Lung (tissue), 12 donors: ENCODE measurements around the gene BIN1. TPM values are rescaled to one million over a fixed set of nuclear protein-coding genes. Genes with fewer than 3 reads are reported as not detected.

ENCODE experiments used
- ATAC-seq: fragments of 200-7000 bp; cut with Tn5 transposase; one replicate; pipeline ENCODE4 v1.9.1; 2020; ENCODE audit warnings: moderate number of reproducible peaks; ENCODE audit not compliant: insufficient read depth, low FRiP score
- DNase-seq, 3 donors: peaks; one replicate each; pipeline ENCODE4 v3.0.0-alpha.2; 2013 to 2017
- H3K27ac ChIP-seq, 2 donors: one replicate each; pipeline ENCODE4 v1.5.1; 2013; ENCODE audit warnings: mild to moderate bottlenecking in 2 of 2, moderate library complexity in 2 of 2, control low read depth in 1 of 2, inconsistent platforms in 1 of 2, low read depth in 1 of 2, low read length in 1 of 2
- H3K27me3 ChIP-seq, 3 donors: one replicate each; pipeline ENCODE4 v1.5.1; 2013; ENCODE audit warnings: low read length in 2 of 3; ENCODE audit not compliant: control insufficient read depth in 3 of 3, insufficient read depth in 3 of 3
- H3K36me3 ChIP-seq, 4 donors: one replicate each; pipeline ENCODE4 v1.5.1; 2013; ENCODE audit warnings: low read length in 4 of 4, mild to moderate bottlenecking in 1 of 4, moderate library complexity in 1 of 4; ENCODE audit not compliant: control insufficient read depth in 4 of 4, insufficient read depth in 4 of 4
- H3K4me1 ChIP-seq, 5 donors: one replicate each; pipeline ENCODE4 v1.5.1; 2013; ENCODE audit warnings: low read length in 5 of 5, mild to moderate bottlenecking in 2 of 5, moderate library complexity in 1 of 5; ENCODE audit not compliant: control insufficient read depth in 5 of 5, insufficient read depth in 5 of 5
- H3K4me3 ChIP-seq: one replicate; pipeline ENCODE4 v1.5.1; 2013; ENCODE audit warnings: mild to moderate bottlenecking, control low read depth, moderate library complexity
- H3K9ac ChIP-seq, 2 donors: one replicate each; pipeline ENCODE4 v1.5.1; 2013; ENCODE audit warnings: low read length in 2 of 2, control low read depth in 1 of 2; ENCODE audit not compliant: insufficient read depth in 1 of 2
- H3K9me3 ChIP-seq, 4 donors: one replicate each; pipeline ENCODE4 v1.5.1; 2013; ENCODE audit warnings: low read length in 3 of 4, mild to moderate bottlenecking in 1 of 4, moderate library complexity in 1 of 4; ENCODE audit not compliant: control insufficient read depth in 4 of 4, insufficient read depth in 3 of 4
- WGBS, 2 donors: extraction: QIAGEN DNeasy Blood & Tissue Kit; methylation state at CpG; one replicate each; pipeline ENCODE4 v1.1.7; 2013; 5-methylcytosine and 5-hydroxymethylcytosine counted together
- polyA plus RNA-seq, 2 donors: library from polyadenylated mRNA; stranded (reverse); fragments of 200-250 nt; gene quantifications; one replicate each; pipeline ENCODE4 v1.2.1, GENCODE V29; 2013
- total RNA-seq, 2 donors: library from RNA; depleted of rRNA in 1 of 2; stranded (reverse); fragments of >200 nt in 1 of 2; gene quantifications; one replicate each; pipeline ENCODE4 v1.2.1, GENCODE V29; 2014 to 2021
- TF ChIP-seq, protein P1 (sequence below): IDR thresholded peaks from 2 replicates; pipeline ENCODE4 v1.5.1; 2012; ENCODE audit warnings: mild to moderate bottlenecking; ENCODE audit errors: control extremely low read depth, extremely low read depth
- donor health status: control.
- donor health status: control.
- donor health status: Bipolar disorder and iron deficiency.
- donor health status: healthy.
- donor health status: DM: yes; HTN: yes; CAD: no.

BIN1 gene
- total and polyA plus RNA-seq, 4 donors, result 28.8 to 41.7 (median 36.2) TPM

DNA sequence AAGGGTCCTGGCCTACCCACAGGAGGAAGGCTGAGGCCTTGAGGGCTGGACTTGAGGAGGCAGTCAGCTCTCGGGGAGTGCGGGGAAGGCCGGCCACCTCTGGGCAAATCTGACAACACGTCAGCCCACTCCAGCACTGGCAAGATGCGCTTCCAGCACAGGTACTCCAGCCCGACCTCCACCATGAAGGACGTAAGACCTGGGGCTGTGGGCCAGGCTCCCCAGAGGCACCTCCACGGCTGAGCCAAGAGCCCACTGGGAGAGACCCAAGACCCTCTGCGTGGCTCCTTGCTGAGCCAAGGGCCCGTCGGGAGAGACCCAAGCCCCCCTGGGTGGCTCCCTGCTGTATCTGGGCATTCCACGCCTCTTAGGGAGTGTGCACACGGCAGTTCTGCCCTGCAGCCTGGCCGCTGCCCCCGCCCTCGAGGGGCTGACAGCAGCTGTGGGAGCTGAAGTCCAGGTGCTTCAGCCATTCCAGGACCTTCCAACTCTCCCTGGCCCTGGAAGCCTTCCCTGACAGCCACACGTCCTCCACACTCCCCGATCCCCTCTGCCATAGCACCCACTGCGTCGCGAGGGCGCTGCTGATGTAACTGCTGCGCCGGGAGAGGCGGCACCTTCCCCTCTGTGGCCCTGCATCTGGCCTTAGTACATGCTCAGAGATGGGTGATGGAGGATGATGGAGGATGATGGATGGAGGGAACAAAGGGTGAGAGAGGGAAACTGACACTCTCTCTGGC, 50.2 kb downstream of the BIN1 start:
- TF ChIP-seq, protein P1, sequence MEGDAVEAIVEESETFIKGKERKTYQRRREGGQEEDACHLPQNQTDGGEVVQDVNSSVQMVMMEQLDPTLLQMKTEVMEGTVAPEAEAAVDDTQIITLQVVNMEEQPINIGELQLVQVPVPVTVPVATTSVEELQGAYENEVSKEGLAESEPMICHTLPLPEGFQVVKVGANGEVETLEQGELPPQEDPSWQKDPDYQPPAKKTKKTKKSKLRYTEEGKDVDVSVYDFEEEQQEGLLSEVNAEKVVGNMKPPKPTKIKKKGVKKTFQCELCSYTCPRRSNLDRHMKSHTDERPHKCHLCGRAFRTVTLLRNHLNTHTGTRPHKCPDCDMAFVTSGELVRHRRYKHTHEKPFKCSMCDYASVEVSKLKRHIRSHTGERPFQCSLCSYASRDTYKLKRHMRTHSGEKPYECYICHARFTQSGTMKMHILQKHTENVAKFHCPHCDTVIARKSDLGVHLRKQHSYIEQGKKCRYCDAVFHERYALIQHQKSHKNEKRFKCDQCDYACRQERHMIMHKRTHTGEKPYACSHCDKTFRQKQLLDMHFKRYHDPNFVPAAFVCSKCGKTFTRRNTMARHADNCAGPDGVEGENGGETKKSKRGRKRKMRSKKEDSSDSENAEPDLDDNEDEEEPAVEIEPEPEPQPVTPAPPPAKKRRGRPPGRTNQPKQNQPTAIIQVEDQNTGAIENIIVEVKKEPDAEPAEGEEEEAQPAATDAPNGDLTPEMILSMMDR, result no peak
- WGBS, 2 donors, result 91 to 94% methylated on average over 22 to 25 of the region's 25 CpGs
- peaks cover 0 to 12% (median 2%) of the 10 kb centered on the region in 5 donors for H3K4me1 ChIP-seq
- DNase-seq, result no peak
- no peaks in the 10 kb centered on the region for H3K9me3 ChIP-seq
- H3K27ac ChIP-seq, result no peak overlapping the region
- H3K36me3 ChIP-seq, result peaks cover 0 to 25% (median 8%) of the 10 kb centered on the region in 4 donors
- no peaks in the 10 kb centered on the region for H3K27me3 ChIP-seq
- H3K9ac ChIP-seq, result no peak overlapping the region
- H3K4me3 ChIP-seq, result no peak overlapping the region
- no peak for ATAC-seq

DNA sequence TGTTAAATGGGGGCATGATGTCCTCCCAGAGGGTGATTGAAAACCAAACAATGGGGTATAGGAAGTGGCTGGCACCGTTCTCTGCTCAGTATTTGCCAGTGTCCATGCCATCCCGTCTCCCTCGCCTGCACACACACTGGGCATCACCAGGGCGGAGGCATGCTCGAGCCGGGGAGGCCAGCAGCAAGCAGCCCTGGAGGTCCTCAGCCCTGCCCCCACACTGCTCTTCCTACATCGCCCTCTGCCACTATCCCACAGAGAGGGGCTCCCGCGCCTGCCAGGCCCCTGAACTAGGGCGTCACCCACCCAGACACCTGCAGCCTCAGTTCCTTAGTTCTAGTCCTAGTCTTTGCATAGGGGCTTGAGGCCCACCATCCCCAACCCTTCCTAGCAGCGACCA, 50.9 kb downstream of the BIN1 start:
- H3K4me3 ChIP-seq, result no peak overlapping the region
- TF ChIP-seq, protein P1, result no peak
- DNase-seq, result no peak
- no peaks in the 10 kb centered on the region for H3K27me3 ChIP-seq
- peaks cover 0 to 10% (median 0%) of the 10 kb centered on the region in 5 donors for H3K4me1 ChIP-seq
- peaks cover 0 to 21% (median 3%) of the 10 kb centered on the region in 4 donors for H3K36me3 ChIP-seq
- WGBS, 2 donors, result 95 to 97% methylated on average over 11 of the region's 11 CpGs
- ATAC-seq, result no peak
- H3K9me3 ChIP-seq, result no peaks in the 10 kb centered on the region
- H3K27ac ChIP-seq, result no peak overlapping the region
- no peak overlapping the region for H3K9ac ChIP-seq

DNA sequence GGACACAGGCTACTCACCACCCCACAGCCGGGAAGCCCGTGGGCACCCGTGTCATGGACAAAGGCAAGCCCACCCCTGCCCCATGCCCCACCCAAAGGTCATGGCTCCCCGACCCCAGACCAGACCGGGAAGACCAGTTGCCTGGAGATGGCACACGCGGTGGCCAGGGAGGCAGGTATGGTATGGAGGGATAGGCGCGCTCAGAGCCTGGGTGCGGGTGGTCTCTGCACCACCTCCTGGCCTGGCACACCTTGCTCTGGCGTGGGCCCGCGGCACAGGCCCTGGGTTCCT, 51.2 kb downstream of the BIN1 start:
- WGBS, 2 donors, result 97% methylated on average over 13 of the region's 13 CpGs

More for the DNA sequence above, 51.2 kb downstream of the BIN1 start:
- Histone ChIP-seq H3K4me1 (peaks cover 0 to 10% (median 0%) of the 10 kb centered on the region in 5 donors), H3K9ac (no peak overlapping the region), H3K27me3 (no peaks in the 10 kb centered on the region), H3K4me3 (no peak overlapping the region), H3K27ac (no peak overlapping the region), H3K36me3 (peaks cover 0 to 21% (median 3%) of the 10 kb centered on the region in 4 donors), H3K9me3 (no peaks in the 10 kb centered on the region)
- TF ChIP-seq, protein P1, result no peak
- ATAC-seq (no peak), DNase-seq (no peak)
